GM18861 (cell line): Measurements from ENCODE around the gene STX12.
"Not testable (repeated sequence)": the region's sequence is repeated elsewhere in the genome, so short reads cannot be mapped to it uniquely, and the experiment has no call there.

Experiments used
- ATAC-seq: cut with Tn5 transposase; IDR thresholded peaks from one replicate; pipeline ENCODE4 v1.9.1; 2021; ENCODE audit not compliant: unreplicated experiment

The STX12 gene

DNA sequence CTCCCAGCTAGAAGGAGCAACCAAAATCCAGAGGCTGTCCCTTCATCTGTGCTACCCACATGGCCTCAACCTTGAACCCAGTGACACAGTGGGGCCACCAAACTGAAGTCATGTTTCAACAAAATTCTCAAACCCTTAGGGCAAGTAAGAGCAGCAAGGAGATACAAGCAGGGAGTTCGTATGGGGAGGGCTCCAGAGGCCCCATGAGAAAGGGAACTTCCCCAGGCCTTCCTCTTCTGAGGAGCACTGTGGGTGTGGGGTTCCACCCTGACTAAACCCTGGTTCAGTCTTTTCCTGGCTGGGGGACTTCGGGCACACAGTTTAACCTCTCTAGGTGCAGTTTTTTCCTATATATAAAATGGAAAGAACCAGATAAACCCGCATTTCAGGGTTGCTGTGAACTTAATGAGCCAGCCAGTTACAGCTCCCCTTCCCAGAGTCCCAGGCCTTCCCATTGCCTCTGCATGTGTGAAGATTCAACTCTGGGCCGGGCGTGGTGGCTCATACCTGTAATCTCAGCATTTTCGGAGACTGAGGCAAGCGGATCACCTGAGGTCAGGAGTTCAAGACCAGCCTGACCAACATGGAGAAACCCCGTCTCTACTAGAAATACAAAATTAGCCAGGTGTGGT, 91.4 kb downstream of the STX12 start:
- ATAC-seq: no peak

DNA sequence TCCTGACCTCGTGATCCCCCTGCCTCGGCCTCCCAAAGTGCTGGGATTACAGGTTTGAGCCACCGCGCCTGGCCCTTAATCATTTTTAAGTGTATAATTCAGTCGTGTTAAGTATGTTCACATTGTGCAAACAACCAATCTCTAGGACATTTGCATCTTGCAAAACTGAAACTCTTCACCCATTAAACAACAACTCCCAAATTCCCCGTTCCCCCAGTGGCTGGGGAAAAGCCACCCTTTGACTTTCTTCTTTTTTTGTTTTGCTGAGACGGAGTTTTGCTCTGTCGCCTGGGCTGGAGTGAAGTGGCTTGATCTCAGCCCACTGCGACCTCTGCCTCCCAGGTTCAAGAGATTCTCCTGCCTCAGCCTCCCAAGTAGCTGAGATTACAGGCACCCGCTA, 92.8 kb downstream of the STX12 start:
- ATAC-seq: no peak

DNA sequence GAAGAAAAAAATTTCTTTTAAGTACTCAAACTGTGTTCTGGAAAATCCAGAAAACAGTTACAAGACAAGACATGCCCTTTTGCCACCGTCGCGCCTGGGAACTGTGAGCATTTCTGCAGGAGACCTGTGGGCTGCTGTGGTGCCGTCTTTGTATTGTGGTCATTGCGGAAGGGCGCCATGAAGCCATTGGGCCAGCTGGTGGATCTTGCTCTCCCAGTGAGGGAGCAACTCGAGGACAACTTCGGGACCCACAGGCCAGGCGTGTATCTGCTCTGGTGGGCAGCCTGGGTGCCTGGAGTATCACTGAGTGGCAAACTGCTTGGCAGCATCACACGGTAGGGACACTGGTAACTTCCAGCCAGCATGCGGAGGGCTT, 95.5 kb downstream of the STX12 start:
- no peak for ATAC-seq

DNA sequence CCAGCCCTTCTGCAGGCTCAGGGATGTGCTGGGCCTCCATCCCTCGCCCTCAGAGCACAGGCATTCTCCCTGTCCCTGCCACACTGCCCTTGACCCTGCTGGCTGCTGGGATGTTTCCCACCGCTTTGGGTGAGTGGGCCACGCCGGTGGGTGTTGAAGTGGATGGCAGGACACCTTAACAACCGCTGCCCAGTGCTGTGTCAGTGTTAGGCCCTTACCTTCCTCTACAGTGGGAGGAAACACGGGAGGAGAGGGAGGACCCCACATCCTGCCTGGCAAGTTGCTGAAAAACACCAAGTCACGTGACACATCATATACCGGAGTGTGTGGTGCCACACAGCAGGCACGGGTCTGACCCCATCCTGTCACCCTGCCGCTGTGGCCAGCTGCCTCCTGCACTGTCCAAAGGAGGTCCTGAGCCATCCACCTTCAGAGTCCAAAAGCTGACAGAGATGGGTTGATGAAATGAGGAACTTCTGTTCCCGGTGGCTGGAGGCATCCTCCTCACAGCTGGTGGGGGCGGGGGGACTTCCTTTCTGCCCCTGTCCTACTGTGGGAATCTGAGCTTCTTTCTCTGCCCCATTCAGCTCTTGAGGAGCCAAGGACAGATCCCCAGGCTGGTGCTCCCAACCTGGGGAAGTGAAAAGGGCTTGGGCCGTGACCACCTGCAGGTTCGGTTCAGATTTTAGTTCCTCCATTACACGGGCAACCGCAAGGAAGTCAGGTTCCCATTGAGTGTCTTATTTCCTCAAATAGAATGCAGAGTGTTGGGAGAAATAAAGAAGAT, 96.1 kb downstream of the STX12 start:
- ATAC-seq: peak; percentile 33

DNA sequence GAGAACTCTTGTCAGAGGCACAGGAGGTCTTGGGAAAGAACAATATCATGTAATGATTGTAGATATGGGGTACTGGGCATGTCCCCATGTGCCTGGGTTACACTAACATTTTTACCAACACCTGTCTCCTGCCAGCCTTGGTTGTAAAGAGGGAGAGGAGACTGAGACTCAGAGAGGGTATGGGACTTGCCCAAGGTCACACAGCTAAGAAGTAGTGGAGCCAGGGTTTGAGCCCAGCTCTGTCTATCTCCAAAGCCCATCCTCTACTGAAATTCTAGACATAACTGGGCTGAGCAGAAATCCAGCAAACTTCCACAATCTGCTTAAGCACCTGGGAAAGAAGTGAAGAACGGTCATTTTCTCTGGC, 96.7 kb downstream of the STX12 start:
- no peak for ATAC-seq

DNA sequence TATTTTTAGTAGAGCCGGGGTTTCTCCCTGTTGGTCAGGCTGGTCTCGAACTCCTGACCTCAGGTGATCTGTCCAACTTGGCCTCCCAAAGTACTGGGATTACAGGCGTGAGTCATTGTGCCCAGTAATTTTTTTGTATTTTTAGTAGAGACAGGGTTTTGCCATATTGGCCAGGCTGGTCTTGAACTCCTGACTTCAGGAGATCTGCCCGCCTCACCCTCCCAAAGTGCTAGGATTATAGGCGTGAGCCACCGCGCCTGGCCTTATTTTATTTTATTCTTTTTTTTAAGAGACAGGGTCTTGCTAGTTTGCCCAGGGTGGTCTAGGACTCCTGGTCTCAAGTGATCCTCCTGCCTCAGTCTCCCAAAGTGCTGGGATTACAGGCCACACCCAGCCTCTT, 98.1 kb downstream of the STX12 start:
- not testable (repeated sequence) for ATAC-seq

DNA sequence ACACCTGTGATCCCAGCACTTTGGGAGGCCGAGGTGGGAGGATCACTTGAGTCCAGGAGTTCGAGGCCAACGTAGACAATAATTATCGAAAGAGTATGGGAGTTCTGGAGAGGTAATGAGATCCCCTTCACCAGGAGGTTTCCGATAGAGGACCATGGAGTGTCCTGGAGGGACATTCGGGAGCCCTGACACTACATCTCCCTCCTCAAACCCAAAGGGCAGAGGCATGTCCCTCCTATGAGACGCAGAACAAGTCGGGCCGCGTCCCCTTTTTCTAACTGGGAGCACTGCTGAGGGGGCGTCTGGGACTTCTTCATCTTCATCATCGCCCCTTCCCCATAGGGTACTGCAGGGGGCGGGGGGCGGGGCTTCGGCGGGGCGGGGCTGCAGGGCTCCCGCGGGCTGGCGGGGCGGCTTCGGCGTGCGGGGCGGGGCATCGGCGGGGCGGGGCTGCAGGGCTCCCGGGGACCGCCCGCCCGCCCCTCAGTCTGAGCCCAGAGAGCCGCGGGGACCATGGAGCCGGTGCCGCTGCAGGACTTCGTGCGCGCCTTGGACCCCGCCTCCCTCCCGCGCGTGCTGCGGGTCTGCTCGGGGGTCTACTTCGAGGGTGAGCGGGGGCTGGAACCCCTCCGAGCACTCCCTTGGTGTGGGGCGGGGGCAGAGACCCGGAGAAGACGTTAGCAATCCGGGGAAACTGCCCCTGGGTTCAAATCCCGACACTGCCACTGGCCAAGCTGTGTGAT, 99.2 kb downstream of the STX12 start, which contains the start of gene THEMIS2:
Gene THEMIS2, plus strand, starts transcription at position 486 of the 743 bp plus-strand sequence. Its CDS starts 28 bp downstream, at position 514.
- no peak for ATAC-seq

DNA sequence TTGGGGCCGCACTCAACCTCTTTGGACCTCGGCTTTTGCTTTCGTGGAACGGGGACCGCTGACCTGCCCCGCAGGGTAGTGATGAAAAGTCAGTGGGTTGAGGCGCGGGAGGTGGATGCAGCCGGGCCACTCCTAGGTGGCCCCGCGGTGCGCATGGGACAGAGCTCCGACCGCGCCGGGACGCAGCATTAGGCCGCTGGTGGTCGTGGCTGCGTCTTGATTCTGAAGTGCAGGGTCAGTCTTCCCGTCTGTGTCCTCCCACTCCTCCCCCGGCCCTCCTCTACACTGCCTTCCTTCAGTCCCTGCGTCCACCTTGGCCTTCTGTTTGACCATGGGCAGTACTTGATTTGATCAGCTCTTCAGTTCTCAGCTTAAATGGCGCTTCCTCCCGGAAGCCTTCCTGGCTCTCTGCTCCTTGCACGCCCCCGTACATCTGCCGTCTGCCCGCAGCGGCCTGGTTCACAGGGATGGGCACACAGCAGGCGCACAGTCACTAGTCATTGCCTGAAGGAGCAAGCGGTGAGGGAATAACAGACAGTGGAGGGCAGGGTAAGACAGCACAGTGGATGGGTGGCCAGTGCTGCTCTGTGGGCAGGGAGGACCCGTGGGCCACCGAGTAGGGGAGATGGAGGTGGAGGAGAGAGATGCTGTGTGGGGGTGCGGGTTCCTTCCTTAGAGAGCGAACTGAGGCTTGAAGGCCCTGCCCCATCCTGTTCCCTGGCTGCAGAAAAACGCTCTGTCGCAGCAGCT, 100.0 kb downstream of the STX12 start:
- no peak for ATAC-seq

DNA sequence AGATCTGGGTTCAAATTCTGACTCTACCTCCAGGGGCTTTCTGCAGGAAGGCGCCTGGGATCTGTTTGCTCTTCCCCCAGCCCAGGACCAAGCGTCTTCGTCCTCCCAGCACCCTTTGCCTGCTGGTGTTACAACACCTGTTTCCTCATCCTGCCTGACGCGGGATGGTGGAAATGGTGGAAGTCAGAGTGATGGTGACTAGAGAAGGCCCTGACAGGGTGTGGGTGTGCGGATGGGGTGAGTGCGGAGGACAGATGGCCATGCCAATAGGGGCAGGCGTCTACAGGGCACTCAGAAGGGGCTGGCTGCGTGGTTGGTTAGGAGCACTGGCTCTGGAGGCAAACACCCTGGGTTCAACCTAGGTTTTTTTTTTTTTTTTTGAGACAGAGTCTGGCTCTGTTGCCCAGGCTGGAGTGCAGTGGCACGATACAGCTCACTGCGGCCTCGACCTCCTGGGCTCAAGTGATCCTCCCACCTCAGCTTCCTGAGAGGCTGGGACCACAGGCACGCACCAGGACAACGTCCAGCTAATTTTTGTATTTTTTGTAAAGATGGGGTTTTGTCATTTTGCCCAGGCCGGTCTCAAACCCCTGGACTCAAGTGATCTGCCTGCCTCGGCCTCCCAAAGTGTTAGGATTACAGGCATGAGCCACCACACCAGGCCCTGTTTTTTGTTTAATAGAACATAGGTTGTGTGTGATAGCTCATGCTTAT, 100.8 kb downstream of the STX12 start:
- ATAC-seq: no peak
